K562 (cell line): ENCODE data around the gene PUM2. TPM values are rescaled to one million over a fixed set of nuclear protein-coding genes. Genes with fewer than 3 reads are reported as not detected.

ENCODE experiments used
- ATAC-seq: fragments of 200-7000 bp; cut with Tn5 transposase; 3 replicates; pipeline ENCODE4 v1.9.1; 2020; ENCODE audit warnings: moderate library complexity
- BruUV-seq: library from RNA; stranded (reverse); fragments of 400-500 nt; replicated peaks from 2 replicates; lab custom pipeline; 2021; lab: Mats Ljungman, UMichigan
- CTCF ChIA-PET: fragments of 300-600 bp; formaldehyde crosslinking; extraction: SDS; loops from one replicate; lab custom pipeline; 2021; ENCODE audit warnings: low intra/inter-chr PET ratio; lab: Yijun Ruan, JAX
- POLR2A ChIA-PET: fragments of 300-600, 350-650 bp; sonication (Branson Sonifier 250); formaldehyde crosslinking; extraction: SDS; loops from one replicate; lab custom pipeline; 2021; ENCODE audit warnings: antibody characterized with exemption, inconsistent platforms; lab: Yijun Ruan, JAX
- DNase-seq, 4 experiments: peaks; one replicate each; pipeline versions ENCODE4 v3.0.0 to v3.0.0-alpha.2; 2011 to 2018; ENCODE audit warnings: low spot score in 3 of 4, mixed read lengths in 3 of 4; ENCODE audit errors: extremely low read depth in 1 of 4
- FAIRE-seq: peaks from 2 replicates; lab custom pipeline; 2011; peaks lifted over from hg19 to GRCh38; lab: Jason Lieb, UNC
- H2AFZ ChIP-seq: 2 replicates; pipeline ENCODE4 v1.6.0; 2011; ENCODE audit warnings: low read depth, low read length, control low read depth, inconsistent platforms
- H3K27ac ChIP-seq: fragments of 200-600 bp; 3 replicates; pipeline ENCODE4 v1.8.0; 2011; ENCODE audit warnings: low read depth, mild to moderate bottlenecking, control low read depth, inconsistent platforms, low read length, moderate library complexity, mixed read lengths; ENCODE audit errors: extremely low read depth
- H3K27me3 ChIP-seq, 2 experiments: fragments of 300-600 bp in 1 of 2; 2 replicates in 1 of 2; 3 replicates in 1 of 2; pipeline versions ENCODE4 v1.6.0 to v1.8.0; 2011; ENCODE audit warnings: inconsistent platforms in 2 of 2, low read length in 2 of 2, mild to moderate bottlenecking in 1 of 2, mixed read lengths in 1 of 2, moderate library complexity in 1 of 2; ENCODE audit not compliant: control insufficient read depth in 2 of 2, insufficient read depth in 2 of 2
- H3K36me3 ChIP-seq: fragments of 300-600 bp; 3 replicates; pipeline ENCODE4 v1.8.0; 2011; ENCODE audit warnings: mild to moderate bottlenecking, low read length, inconsistent platforms; ENCODE audit not compliant: control insufficient read depth, insufficient read depth
- H3K4me1 ChIP-seq, 2 experiments: fragments of 200-600 bp in 1 of 2; replicated peaks in 1 of 2; 2 replicates in 1 of 2; 3 replicates in 1 of 2; pipeline versions ENCODE4 v1.5.1 to v1.8.0; 2011; ENCODE audit warnings: inconsistent platforms in 2 of 2, low read length in 2 of 2, mild to moderate bottlenecking in 1 of 2, mixed read lengths in 1 of 2, moderate library complexity in 1 of 2; ENCODE audit not compliant: control insufficient read depth in 2 of 2, insufficient read depth in 2 of 2
- H3K4me2 ChIP-seq: 2 replicates; pipeline ENCODE4 v1.6.1; 2011; ENCODE audit warnings: low read length, control low read depth, inconsistent platforms, mixed read lengths; ENCODE audit not compliant: insufficient read depth
- H3K4me3 ChIP-seq: fragments of 200-600 bp; sonication (generic), shearing (Covaris generic); 2 replicates; pipeline ENCODE4 v1.5.1; 2016; ENCODE audit warnings: control low read depth, inconsistent platforms
- H3K79me2 ChIP-seq: fragments of 200-600 bp; 3 replicates; pipeline ENCODE4 v1.8.0; 2011; ENCODE audit warnings: low read length, inconsistent platforms; ENCODE audit not compliant: control insufficient read depth, insufficient read depth
- H3K9ac ChIP-seq, 2 experiments: 2 replicates each; pipeline versions ENCODE4 v1.6.0 to v1.6.1; 2011; ENCODE audit warnings: low read depth in 2 of 2, low read length in 2 of 2, control low read depth in 1 of 2, inconsistent platforms in 1 of 2, mild to moderate bottlenecking in 1 of 2, mixed read lengths in 1 of 2; ENCODE audit not compliant: insufficient read depth in 1 of 2
- H3K9me1 ChIP-seq: one replicate; pipeline ENCODE4 v1.6.0; 2011; ENCODE audit warnings: inconsistent platforms, mild to moderate bottlenecking, low read length, moderate library complexity; ENCODE audit not compliant: control insufficient read depth, insufficient read depth
- H3K9me3 ChIP-seq: replicated peaks from 2 replicates; pipeline ENCODE4 v1.5.1; 2011; ENCODE audit warnings: low read depth, low read length, inconsistent platforms; ENCODE audit not compliant: control insufficient read depth, insufficient read depth
- H4K20me1 ChIP-seq: replicated peaks from 2 replicates; pipeline ENCODE4 v1.6.1; 2011; ENCODE audit warnings: low read length, inconsistent platforms, mixed read lengths; ENCODE audit not compliant: control insufficient read depth, insufficient read depth
- ARID3A ChIP-seq: IDR thresholded peaks from 2 replicates; pipeline ENCODE4 v1.6.1; 2012; ENCODE audit warnings: low read depth, low read length, improper control_type of control experiment, borderline replicate concordance
- BRF1 ChIP-seq: IDR thresholded peaks from 3 replicates; pipeline ENCODE4 v1.6.1; 2011; ENCODE audit warnings: borderline replicate concordance, mild to moderate bottlenecking; ENCODE audit not compliant: insufficient read length; ENCODE audit errors: extremely low read depth
- CREB5 ChIP-seq: fragments of 250-450 bp; sonication (Bioruptor Pico); IDR thresholded peaks from 2 replicates; pipeline ENCODE4 v1.5.0; 2020; ENCODE audit warnings: mild to moderate bottlenecking
- DLX4 ChIP-seq: fragments of 250-450 bp; sonication (Bioruptor Pico); IDR thresholded peaks from 2 replicates; pipeline ENCODE4 v1.6.1; 2021; ENCODE audit warnings: mild to moderate bottlenecking
- GATAD2A ChIP-seq: fragments of 450-650 bp; IDR thresholded peaks from 2 replicates; pipeline ENCODE4 v1.6.1; 2017
- HSF4 ChIP-seq: fragments of 250-450 bp; sonication (Bioruptor Pico); IDR thresholded peaks from 2 replicates; pipeline ENCODE4 v2.1.2; 2022; ENCODE audit warnings: mild to moderate bottlenecking, moderate library complexity, borderline replicate concordance
- KLF16 ChIP-seq: IDR thresholded peaks from 2 replicates; pipeline ENCODE4 v1.6.1; 2016; ENCODE audit warnings: antibody characterized with exemption
- MEF2A ChIP-seq: IDR thresholded peaks from 2 replicates; pipeline ENCODE4 v1.6.1; 2011; ENCODE audit warnings: low read depth, mild to moderate bottlenecking, low read length, moderate library complexity; ENCODE audit not compliant: control insufficient read depth
- RBM22 ChIP-seq: fragments of 200-400 bp; formaldehyde crosslinking; IDR thresholded peaks from 2 replicates; pipeline ENCODE4 v1.6.1; 2018; ENCODE audit warnings: low read length, low read depth; ENCODE audit not compliant: poor library complexity, severe bottlenecking
- SAFB2 ChIP-seq: fragments of 200-400 bp; formaldehyde crosslinking; IDR thresholded peaks from 2 replicates; pipeline ENCODE4 v1.6.1; 2018; ENCODE audit warnings: borderline replicate concordance, low read length, low read depth, moderate library complexity; ENCODE audit not compliant: severe bottlenecking
- ZNF445 ChIP-seq: fragments of 250-450 bp; sonication (Bioruptor Pico); IDR thresholded peaks from 2 replicates; pipeline ENCODE4 v1.4.0; 2020; ENCODE audit warnings: low read depth, mild to moderate bottlenecking, moderate library complexity
- ZNF586 ChIP-seq: fragments of 450-650 bp; formaldehyde crosslinking; conservative IDR thresholded peaks from 2 replicates; pipeline ENCODE4 v1.4.0; 2020; ENCODE audit warnings: mild to moderate bottlenecking, moderate library complexity
- ZNF589 ChIP-seq: fragments of 200-800 bp; sonication (Bioruptor generic); IDR thresholded peaks from 2 replicates; pipeline ENCODE4 v1.6.1; 2016; ENCODE audit warnings: low read depth, missing genetic modification characterization, missing compliant biosample characterization
- ZNF592 ChIP-seq: fragments of 450-650 bp; IDR thresholded peaks from 2 replicates; pipeline ENCODE4 v1.6.1; 2017; ENCODE audit warnings: antibody characterized with exemption, mild to moderate bottlenecking
- WGBS: fragments of 100-300 bp; shearing (Covaris generic); methylation state at CpG from one replicate; pipeline ENCODE4 v1.1.6; 2016; ENCODE audit warnings: low coverage, mixed read lengths; ENCODE audit not compliant: insufficient coverage; ENCODE audit errors: missing lambda C conversion rate; 5-methylcytosine and 5-hydroxymethylcytosine counted together
- in situ Hi-C: fragments of 300-500 bp; cut with MboI; formaldehyde crosslinking; loops from 4 replicates; pipeline ENCODE4 v1.15.0; 2018; ENCODE audit warnings: inconsistent platforms, mixed read lengths
- intact Hi-C: fragments of 100-400 bp; cut with micrococcal nuclease; formaldehyde crosslinking; loops from 2 replicates; pipeline ENCODE4 v1.14.2; 2022
- polyA plus RNA-seq, 8 experiments: library from polyadenylated mRNA; depleted of rRNA in 4 of 8; stranded (reverse) in 5 of 8; unstranded in 3 of 8; fragments of >200 nt; fragmentation: Nextera tagmentation in 2 of 8; fragmentation: Illumina TruSeq in 1 of 8; extraction: Ambion mirVana in 2 of 8; extraction: Trizol in 1 of 8; gene quantifications; 2 replicates each; pipeline versions ENCODE4 v1.2.1 to v1.2.3, GENCODE V29; 2011 to 2014; ENCODE audit warnings: inconsistent platforms in 1 of 8, missing spikeins in 1 of 8
- total RNA-seq, 7 experiments: library from RNA; depleted of rRNA in 6 of 7; stranded (reverse); fragments of >200 nt in 6 of 7; fragmentation: Illumina TruSeq in 2 of 7; extraction: Trizol in 2 of 7; gene quantifications; 2 replicates each; pipeline versions ENCODE4 v1.2.1 to v1.2.3, GENCODE V29; 2011 to 2021; ENCODE audit warnings: low replicate concordance in 1 of 7

PUM2 gene
- total and polyA plus RNA-seq, 9 of the 15 experiments (the other 6 are each of a cell fraction or from before 2014, with no cell fraction given): 13.4 to 61.9 (median 28.3) TPM

GRCh38 chr2:20362701-20363435 lies 12.2 kb upstream of the PUM2 start:
- Histone ChIP-seq H3K4me1 (no peaks in the 10 kb centered on the region), H4K20me1 (no peaks in the 10 kb centered on the region), H3K9ac (no peak overlapping the region), H3K36me3 (no peaks in the 10 kb centered on the region), H3K27ac (no peak overlapping the region), H3K27me3 (peaks cover 0 to 12% of the 10 kb centered on the region in 2 experiments; a peak in 1 of 5 replicates), H3K4me3 (no peak overlapping the region), H3K4me2 (no peak overlapping the region), H3K79me2 (no peaks in the 10 kb centered on the region), H3K9me3 (peaks cover 2% of the 10 kb centered on the region), H3K9me1 (no peaks in the 10 kb centered on the region), H2AFZ (no peak overlapping the region)
- ATAC-seq (no peak), DNase-seq (no peak), FAIRE-seq (no peak)
- in situ Hi-C loops (no loop called here), intact Hi-C loops (no loop called here)
- no TSS peak for BruUV-seq
- 28% methylated on average over 5 of the region's 5 CpGs for WGBS
- ChIA-PET CTCF (no interaction called here), POLR2A (no interaction called here)
- TF ChIP-seq ZNF445 (CRISPR knock-in tag) (no peak), SAFB2 (no peak), ZNF592 (no peak), GATAD2A (no peak), KLF16 (no peak), ZNF586 (CRISPR knock-in tag) (no peak), BRF1 (no peak), MEF2A (no peak), ARID3A (no peak), CREB5 (CRISPR knock-in tag) (no peak), ZNF589 (CRISPR knock-in tag) (no peak), RBM22 (no peak), DLX4 (no peak), HSF4 (CRISPR knock-in tag) (no peak)
